Chondrocyte (in vitro differentiated cells): ENCODE measurements around the gene ENOPH1. TPM values are rescaled to one million over a fixed set of nuclear protein-coding genes. Genes with fewer than 3 reads are reported as not detected.

ENCODE experiments used
- DNase-seq: peaks from one replicate; pipeline ENCODE4 v3.0.0; 2021; ENCODE audit warnings: mixed read lengths, low spot score
- H3K27ac Mint-ChIP-seq: one replicate; pipeline ENCODE4 v1.8.0; 2021; ENCODE audit warnings: mild to moderate bottlenecking, moderate library complexity, mixed read lengths; ENCODE audit not compliant: unreplicated experiment
- H3K27me3 Mint-ChIP-seq: 2 replicates; pipeline ENCODE4 v1.8.0; 2021; ENCODE audit warnings: low read depth, mixed read lengths
- H3K36me3 Mint-ChIP-seq: 2 replicates; pipeline ENCODE4 v1.8.0; 2021; ENCODE audit warnings: low read depth, mixed read lengths
- H3K4me1 Mint-ChIP-seq: 2 replicates; pipeline ENCODE4 v1.8.0; 2021; ENCODE audit warnings: low read depth, mild to moderate bottlenecking, mixed read lengths
- H3K4me3 Mint-ChIP-seq: one replicate; pipeline ENCODE4 v1.8.0; 2021; ENCODE audit warnings: mild to moderate bottlenecking, moderate library complexity, mixed read lengths; ENCODE audit not compliant: unreplicated experiment
- H3K9me3 Mint-ChIP-seq: 2 replicates; pipeline ENCODE4 v1.8.0; 2021; ENCODE audit warnings: low read depth, mixed read lengths
- total RNA-seq: library from RNA; stranded (reverse); gene quantifications from 3 replicates; pipeline ENCODE4 v1.2.1, GENCODE V29; 2021
- TF ChIP-seq, protein P1 (sequence below): fragments of 200-600 bp; sonication (generic); IDR thresholded peaks from 2 replicates; pipeline ENCODE4 v1.5.0; 2021; ENCODE audit warnings: antibody characterized with exemption, mild to moderate bottlenecking, moderate library complexity

Gene ENOPH1
- total RNA-seq, 1 donor from 2014 or later = 33.1 TPM

GRCh38 chr4:82433791-82434190, 3.4 kb downstream of the ENOPH1 start:
- TF ChIP-seq, protein P1, sequence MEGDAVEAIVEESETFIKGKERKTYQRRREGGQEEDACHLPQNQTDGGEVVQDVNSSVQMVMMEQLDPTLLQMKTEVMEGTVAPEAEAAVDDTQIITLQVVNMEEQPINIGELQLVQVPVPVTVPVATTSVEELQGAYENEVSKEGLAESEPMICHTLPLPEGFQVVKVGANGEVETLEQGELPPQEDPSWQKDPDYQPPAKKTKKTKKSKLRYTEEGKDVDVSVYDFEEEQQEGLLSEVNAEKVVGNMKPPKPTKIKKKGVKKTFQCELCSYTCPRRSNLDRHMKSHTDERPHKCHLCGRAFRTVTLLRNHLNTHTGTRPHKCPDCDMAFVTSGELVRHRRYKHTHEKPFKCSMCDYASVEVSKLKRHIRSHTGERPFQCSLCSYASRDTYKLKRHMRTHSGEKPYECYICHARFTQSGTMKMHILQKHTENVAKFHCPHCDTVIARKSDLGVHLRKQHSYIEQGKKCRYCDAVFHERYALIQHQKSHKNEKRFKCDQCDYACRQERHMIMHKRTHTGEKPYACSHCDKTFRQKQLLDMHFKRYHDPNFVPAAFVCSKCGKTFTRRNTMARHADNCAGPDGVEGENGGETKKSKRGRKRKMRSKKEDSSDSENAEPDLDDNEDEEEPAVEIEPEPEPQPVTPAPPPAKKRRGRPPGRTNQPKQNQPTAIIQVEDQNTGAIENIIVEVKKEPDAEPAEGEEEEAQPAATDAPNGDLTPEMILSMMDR = no peak
- DNase-seq = no peak
- no peaks in the 10 kb centered on the region for H3K27me3 Mint-ChIP-seq
- no peaks in the 10 kb centered on the region for H3K9me3 Mint-ChIP-seq
- peaks cover 2% of the 10 kb centered on the region for H3K36me3 Mint-ChIP-seq
- no peak overlapping the region for H3K4me3 Mint-ChIP-seq
- no peak overlapping the region for H3K27ac Mint-ChIP-seq
- peaks cover 37% of the 10 kb centered on the region for H3K4me1 Mint-ChIP-seq

DNA sequence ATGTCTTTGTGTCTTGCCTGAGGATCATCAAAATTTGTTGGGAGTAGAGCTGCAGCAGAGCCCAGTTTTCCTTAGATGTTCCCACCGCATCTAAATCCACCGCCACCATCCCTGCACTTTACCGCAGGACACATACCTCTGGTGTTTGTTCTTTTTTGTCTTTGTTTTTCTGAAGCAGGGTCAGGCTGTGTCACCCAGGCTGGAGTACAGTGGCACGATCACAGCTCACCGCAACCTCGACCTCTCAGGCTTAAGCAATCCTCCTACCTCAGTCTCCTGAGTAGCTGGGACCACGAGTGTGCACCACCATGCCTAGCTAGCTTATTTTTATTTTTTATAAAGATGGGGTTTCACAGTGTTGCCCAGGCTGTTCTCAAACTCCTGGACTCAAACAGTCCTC, 4.6 kb downstream of the ENOPH1 start:
- no peak overlapping the region for H3K27ac Mint-ChIP-seq
- no peaks in the 10 kb centered on the region for H3K9me3 Mint-ChIP-seq
- TF ChIP-seq, protein P1 = no peak
- H3K36me3 Mint-ChIP-seq = peaks cover 2% of the 10 kb centered on the region
- DNase-seq = no peak
- no peaks in the 10 kb centered on the region for H3K27me3 Mint-ChIP-seq
- peaks cover 37% of the 10 kb centered on the region for H3K4me1 Mint-ChIP-seq
- H3K4me3 Mint-ChIP-seq = no peak overlapping the region

DNA sequence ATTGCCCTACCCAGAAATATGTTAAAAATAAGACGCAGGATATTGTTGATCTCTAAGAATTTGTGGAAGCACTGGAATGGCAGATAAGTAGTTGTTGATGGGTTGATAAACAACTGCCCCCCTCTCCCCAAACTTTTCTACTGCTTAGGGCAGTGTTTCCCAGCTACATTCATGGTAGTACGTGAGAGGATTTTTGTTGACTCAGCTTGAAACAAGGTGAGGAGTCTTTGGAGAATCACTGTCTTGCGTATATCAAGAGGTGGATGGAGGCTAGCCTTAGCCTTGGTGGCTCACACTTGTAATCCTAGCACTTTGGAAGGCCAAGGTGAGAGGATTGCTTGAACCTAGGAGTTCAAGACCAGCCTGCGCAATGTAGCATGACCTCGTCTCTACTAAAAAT, 5.7 kb downstream of the ENOPH1 start:
- Mint-ChIP-seq H3K9me3 (no peaks in the 10 kb centered on the region), H3K36me3 (peaks cover 2% of the 10 kb centered on the region), H3K27ac (no peak overlapping the region), H3K27me3 (no peaks in the 10 kb centered on the region), H3K4me1 (peaks cover 37% of the 10 kb centered on the region), H3K4me3 (no peak overlapping the region)
- DNase-seq = no peak
- TF ChIP-seq, protein P1 = no peak

DNA sequence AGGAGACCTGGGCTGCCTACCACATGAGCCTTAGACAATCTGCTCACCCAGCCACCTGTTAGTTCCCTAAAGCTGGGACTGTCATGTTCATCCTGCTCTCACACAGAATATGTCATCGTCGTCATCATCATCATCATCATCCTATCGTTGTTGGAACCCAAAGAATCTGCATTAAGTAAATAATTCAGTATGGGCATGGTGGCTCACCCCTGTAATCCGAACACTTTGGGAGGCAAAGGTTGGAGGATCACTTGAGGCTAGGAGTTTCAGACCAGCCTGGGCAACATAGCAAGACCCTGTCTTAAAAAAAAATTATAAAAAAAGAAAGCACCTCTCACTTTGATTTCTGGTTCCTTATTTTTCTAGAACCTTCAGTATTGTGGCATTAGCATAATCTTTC, 6.4 kb downstream of the ENOPH1 start:
- peaks cover 2% of the 10 kb centered on the region for H3K36me3 Mint-ChIP-seq
- peaks cover 30% of the 10 kb centered on the region for H3K4me1 Mint-ChIP-seq
- H3K4me3 Mint-ChIP-seq = no peak overlapping the region
- H3K9me3 Mint-ChIP-seq = no peaks in the 10 kb centered on the region
- DNase-seq = no peak
- TF ChIP-seq, protein P1 = no peak
- no peaks in the 10 kb centered on the region for H3K27me3 Mint-ChIP-seq
- peak overlapping the region; percentile 30 for H3K27ac Mint-ChIP-seq

GRCh38 chr4:82437285-82438005, 7.1 kb downstream of the ENOPH1 start:
- DNase-seq = no peak
- Mint-ChIP-seq H3K4me3 (no peak overlapping the region), H3K27me3 (no peaks in the 10 kb centered on the region), H3K9me3 (no peaks in the 10 kb centered on the region), H3K36me3 (peaks cover 2% of the 10 kb centered on the region), H3K27ac (peak overlapping the region; percentile 75), H3K4me1 (peaks cover 23% of the 10 kb centered on the region)
- TF ChIP-seq, protein P1 = no peak
